Fibroblast of the conjunctiva (primary cell): ENCODE data around the gene AKAIN1.

Source experiments
- DNase-seq: peaks from one replicate; pipeline ENCODE4 v3.0.0-alpha.2; 2010; ENCODE audit warnings: low read depth

Gene AKAIN1

GRCh38 chr18:5197032-5197434, at the start of gene AKAIN1:
TSS of gene AKAIN1 (minus strand) at chr18:5197257. CDS start at chr18:5197053, 204 bp downstream.
- peak; percentile 1 for DNase-seq

GRCh38 chr18:5244941-5245340, 47.9 kb upstream of the AKAIN1 start:
- no peak for DNase-seq

- DNase-seq = no peak
Observed at GRCh38 chr18:5239447-5239846, 42.4 kb upstream of the AKAIN1 start.

- DNase-seq = no peak
Observed at GRCh38 chr18:5238371-5238976, 41.4 kb upstream of the AKAIN1 start.

GRCh38 chr18:5237723-5238370, 40.8 kb upstream of the AKAIN1 start:
- peak; percentile 72 for DNase-seq

GRCh38 chr18:5237083-5237722, 40.1 kb upstream of the AKAIN1 start:
- no peak for DNase-seq

GRCh38 chr18:5214583-5215351, 17.7 kb upstream of the AKAIN1 start:
- DNase-seq = no peak

GRCh38 chr18:5207471-5208150, 10.6 kb upstream of the AKAIN1 start:
- no peak for DNase-seq

- no peak for DNase-seq
Observed at GRCh38 chr18:5198311-5198710, 1.3 kb upstream of the AKAIN1 start.

GRCh38 chr18:5197461-5197860, 404 bp upstream of the AKAIN1 start:
- DNase-seq = no peak

- DNase-seq = no peak
Observed at GRCh38 chr18:5196253-5197031, 615 bp downstream of the AKAIN1 start.

GRCh38 chr18:5195656-5196055, 1.4 kb downstream of the AKAIN1 start:
- no peak for DNase-seq

GRCh38 chr18:5180254-5180653, 16.8 kb downstream of the AKAIN1 start:
- DNase-seq = no peak

- DNase-seq = no peak
Observed at GRCh38 chr18:5178519-5178918, 18.5 kb downstream of the AKAIN1 start.

GRCh38 chr18:5175378-5175777, 21.7 kb downstream of the AKAIN1 start:
- DNase-seq = no peak

- DNase-seq = no peak
Observed at GRCh38 chr18:5173646-5174045, 23.4 kb downstream of the AKAIN1 start.

GRCh38 chr18:5173236-5173635, 23.8 kb downstream of the AKAIN1 start:
- no peak for DNase-seq

GRCh38 chr18:5167831-5168230, 29.2 kb downstream of the AKAIN1 start:
- no peak for DNase-seq

- DNase-seq = no peak
Observed at GRCh38 chr18:5166606-5167280, 30.3 kb downstream of the AKAIN1 start.

- DNase-seq = no peak
Observed at GRCh38 chr18:5164903-5165302, 32.2 kb downstream of the AKAIN1 start.

GRCh38 chr18:5162111-5162510, 34.9 kb downstream of the AKAIN1 start:
- DNase-seq = no peak
